COLO829 (cell line): ENCODE results near the gene XKR7.

Experiments used
- DNase-seq: peaks from one replicate; pipeline ENCODE4 v3.0.0; 2012; ENCODE audit warnings: low spot score

The XKR7 gene

GRCh38 chr20:31943052-31943471, 24.9 kb upstream of the XKR7 start:
- DNase-seq: no peak

GRCh38 chr20:31945319-31945718, 22.6 kb upstream of the XKR7 start:
- no peak for DNase-seq

- DNase-seq: no peak
These were observed 22.2 kb upstream of the XKR7 start for GRCh38 chr20:31945785-31946184.

GRCh38 chr20:31948008-31948407, 19.9 kb upstream of the XKR7 start:
- DNase-seq: no peak

GRCh38 chr20:31949877-31950646, 17.9 kb upstream of the XKR7 start:
- no peak for DNase-seq

GRCh38 chr20:31951203-31951529, 16.8 kb upstream of the XKR7 start:
- DNase-seq: no peak

GRCh38 chr20:31951530-31952453, 16.2 kb upstream of the XKR7 start, which contains the start of gene PDRG1:
PDRG1 (minus strand) TSS chr20:31952046; CDS start chr20:31951961, 85 bp downstream.
- DNase-seq: peak; percentile 95

GRCh38 chr20:31953556-31954148, 14.3 kb upstream of the XKR7 start:
- no peak for DNase-seq

GRCh38 chr20:31954500-31954899, 13.5 kb upstream of the XKR7 start:
- no peak for DNase-seq

GRCh38 chr20:31956556-31957526, 11.1 kb upstream of the XKR7 start:
- no peak for DNase-seq

- DNase-seq: no peak
These were observed 5.2 kb upstream of the XKR7 start for GRCh38 chr20:31962761-31963160.

- no peak for DNase-seq
These were observed 4.1 kb upstream of the XKR7 start for GRCh38 chr20:31963889-31964288.

GRCh38 chr20:31966991-31967655, 828 bp upstream of the XKR7 start:
- no peak for DNase-seq

- peak; percentile 94 for DNase-seq
These were observed 558 bp downstream of the XKR7 start for GRCh38 chr20:31968291-31969126.

- DNase-seq: no peak
These were observed 2.0 kb downstream of the XKR7 start for GRCh38 chr20:31969991-31970390.

- no peak for DNase-seq
These were observed 4.6 kb downstream of the XKR7 start for GRCh38 chr20:31972471-31973021.

- no peak for DNase-seq
These were observed 6.3 kb downstream of the XKR7 start for GRCh38 chr20:31974296-31974695.

- no peak for DNase-seq
These were observed 7.1 kb downstream of the XKR7 start for GRCh38 chr20:31974951-31975487.

GRCh38 chr20:31975874-31976273, 7.9 kb downstream of the XKR7 start:
- DNase-seq: no peak
